AG04449 (cell line): Measurements from ENCODE around the gene PPP1R14D.

ENCODE experiments used
- CTCF ChIA-PET: fragments of 350-600 bp; formaldehyde crosslinking; extraction: SDS; loops from one replicate; lab custom pipeline; 2021; ENCODE audit warnings: antibody characterized with exemption; lab: Yijun Ruan, JAX
- POLR2A ChIA-PET: fragments of 400-600, 350-600 bp; formaldehyde crosslinking; extraction: SDS; loops from one replicate; lab custom pipeline; 2020; ENCODE audit warnings: antibody characterized with exemption, inconsistent platforms; lab: Yijun Ruan, JAX
- DNase-seq: peaks from one replicate; pipeline ENCODE4 v3.0.0-alpha.2; 2010; ENCODE audit warnings: low read depth, low spot score
- H3K4me3 ChIP-seq: 2 replicates; pipeline ENCODE4 v1.5.1; 2011; ENCODE audit warnings: low read depth, mild to moderate bottlenecking, control low read depth, low read length
- TF ChIP-seq, protein P1 (sequence below): IDR thresholded peaks from one replicate; pipeline ENCODE4 v1.5.1; 2011; ENCODE audit warnings: mild to moderate bottlenecking, moderate library complexity, low read length, control low read depth, inconsistent platforms; ENCODE audit not compliant: insufficient read depth; ENCODE audit errors: missing control alignments

The PPP1R14D gene

DNA sequence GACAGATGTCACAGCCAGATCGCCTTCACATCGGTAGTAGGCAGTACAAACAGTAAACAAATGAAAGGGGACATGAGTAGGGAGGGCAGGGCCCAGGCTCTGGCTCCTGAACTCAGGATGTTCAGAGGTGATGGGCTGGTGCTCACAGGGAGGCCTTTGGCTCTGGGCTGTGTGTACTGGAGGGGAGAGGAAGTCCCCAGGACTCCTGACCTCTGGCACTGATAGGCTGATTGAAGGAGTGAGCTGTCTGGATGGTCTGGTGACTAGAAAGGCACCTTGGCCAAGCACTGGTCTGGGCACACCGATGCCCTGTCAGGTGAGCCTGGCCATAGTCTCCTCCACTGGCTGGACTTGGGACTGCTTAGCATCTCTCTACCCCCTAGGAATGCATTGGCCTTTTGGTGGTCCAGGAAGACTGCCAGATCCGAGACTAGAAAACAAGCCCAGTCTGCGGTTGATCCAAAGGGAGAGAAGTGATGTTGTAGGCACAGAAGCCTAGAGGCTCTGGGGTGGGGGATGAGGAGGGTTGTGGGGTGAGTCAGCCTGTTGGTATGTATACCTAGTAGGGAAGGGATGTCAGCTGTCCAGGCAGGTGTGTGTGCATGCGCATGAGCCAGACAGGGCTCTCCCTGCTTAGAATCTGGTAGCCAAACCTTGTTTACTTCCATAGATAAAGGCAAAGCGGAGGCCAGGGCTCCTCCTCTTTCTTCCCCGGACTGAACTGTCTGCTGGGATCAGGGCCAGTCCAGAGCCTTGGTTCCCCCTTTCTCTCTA lies 17.2 kb upstream of the PPP1R14D start:
- H3K4me3 ChIP-seq, result no peak overlapping the region
- POLR2A ChIA-PET, result no interaction called here
- DNase-seq, result no peak
- TF ChIP-seq, protein P1, sequence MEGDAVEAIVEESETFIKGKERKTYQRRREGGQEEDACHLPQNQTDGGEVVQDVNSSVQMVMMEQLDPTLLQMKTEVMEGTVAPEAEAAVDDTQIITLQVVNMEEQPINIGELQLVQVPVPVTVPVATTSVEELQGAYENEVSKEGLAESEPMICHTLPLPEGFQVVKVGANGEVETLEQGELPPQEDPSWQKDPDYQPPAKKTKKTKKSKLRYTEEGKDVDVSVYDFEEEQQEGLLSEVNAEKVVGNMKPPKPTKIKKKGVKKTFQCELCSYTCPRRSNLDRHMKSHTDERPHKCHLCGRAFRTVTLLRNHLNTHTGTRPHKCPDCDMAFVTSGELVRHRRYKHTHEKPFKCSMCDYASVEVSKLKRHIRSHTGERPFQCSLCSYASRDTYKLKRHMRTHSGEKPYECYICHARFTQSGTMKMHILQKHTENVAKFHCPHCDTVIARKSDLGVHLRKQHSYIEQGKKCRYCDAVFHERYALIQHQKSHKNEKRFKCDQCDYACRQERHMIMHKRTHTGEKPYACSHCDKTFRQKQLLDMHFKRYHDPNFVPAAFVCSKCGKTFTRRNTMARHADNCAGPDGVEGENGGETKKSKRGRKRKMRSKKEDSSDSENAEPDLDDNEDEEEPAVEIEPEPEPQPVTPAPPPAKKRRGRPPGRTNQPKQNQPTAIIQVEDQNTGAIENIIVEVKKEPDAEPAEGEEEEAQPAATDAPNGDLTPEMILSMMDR, result no peak
- CTCF ChIA-PET, result no interaction called here

DNA sequence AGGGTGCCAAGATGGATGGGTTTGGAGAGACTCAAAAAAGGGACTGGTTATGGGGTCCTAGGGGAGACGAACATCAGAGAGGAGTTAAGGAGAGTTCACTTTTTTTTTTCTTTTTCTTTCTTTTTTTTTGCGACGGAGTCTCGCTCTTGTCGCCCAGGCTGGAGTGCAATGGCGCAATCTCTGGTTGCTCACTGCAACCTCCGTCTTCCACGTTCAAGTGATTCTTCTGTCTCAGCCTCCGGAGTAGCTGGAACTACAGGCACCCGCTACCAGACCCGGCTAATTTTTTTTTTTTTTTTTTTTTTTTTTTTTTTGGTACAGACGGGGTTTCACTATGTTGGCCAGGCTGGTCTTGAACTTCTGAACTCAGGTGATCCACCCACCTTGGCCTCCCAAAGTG lies 16.5 kb upstream of the PPP1R14D start:
- ChIA-PET POLR2A (no interaction called here), CTCF (interaction anchor here (1.0 kb wide), 1 partner anchor 340 kb away, joined by 4 read pairs; no protein-coding TSS in a partner anchor)
- H3K4me3 ChIP-seq, result peak overlapping the region; percentile 38; the same call in 1 of the 2 replicates
- TF ChIP-seq, protein P1, result no peak
- no peak for DNase-seq

- H3K4me3 ChIP-seq, result peak overlapping the region; percentile 38
- ChIA-PET POLR2A (no interaction called here), CTCF (interaction anchor here (1.0 to 1.5 kb wide), 2 partner anchors 50 to 341 kb away, joined by 4 read pairs; partner anchors contain the start of gene VPS18)
- TF ChIP-seq, protein P1, result no peak
- no peak for DNase-seq
Observed at GRCh38 chr15:40844696-40845030, 16.2 kb upstream of the PPP1R14D start.

GRCh38 chr15:40843885-40844695 lies 15.6 kb upstream of the PPP1R14D start, which contains the start of gene SPINT1:
Gene SPINT1 (plus strand): TSS chr15:40844048. CDS start chr15:40844555, 507 bp downstream.
- ChIA-PET POLR2A (no interaction called here), CTCF (interaction anchor here (1.0 to 1.5 kb wide), 2 partner anchors 50 to 341 kb away, joined by 4 read pairs; partner anchors contain the start of gene VPS18)
- H3K4me3 ChIP-seq, result peak within 1 kb of the TSS; percentile 38
- TF ChIP-seq, protein P1, result no peak
- no peak for DNase-seq

DNA sequence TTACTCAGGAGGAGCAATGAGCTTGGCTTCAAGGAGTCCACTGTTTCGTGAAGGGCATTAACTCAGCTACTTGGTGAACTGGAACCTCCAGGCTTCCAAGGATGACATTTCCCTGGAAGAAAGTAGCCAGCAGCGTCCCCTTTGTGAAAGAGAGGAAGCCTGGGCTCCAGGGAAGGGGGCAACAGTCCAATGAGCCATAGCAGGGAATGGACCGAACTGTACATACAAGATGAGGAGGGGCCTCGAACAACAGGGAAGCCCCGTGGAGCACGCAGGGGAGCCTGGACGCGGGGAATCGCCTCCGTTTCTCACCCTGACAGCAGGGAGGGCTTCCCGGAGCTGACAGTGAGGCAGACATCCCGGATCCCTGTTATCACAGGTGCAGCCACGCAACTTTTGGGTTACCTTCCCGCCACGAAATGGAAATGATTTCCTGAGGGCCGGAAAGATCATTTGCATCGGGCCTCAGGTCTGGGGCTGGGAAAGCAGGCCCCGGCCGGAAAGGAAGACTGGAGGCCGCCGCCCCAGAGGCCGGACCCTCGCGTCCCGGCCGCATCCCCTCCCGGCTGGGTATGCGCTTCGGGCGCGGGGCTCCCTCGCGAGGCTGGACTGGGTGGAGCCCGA lies 14.9 kb upstream of the PPP1R14D start:
- DNase-seq, result no peak
- CTCF ChIA-PET, result interaction anchor here (0.8 to 1.5 kb wide), 2 partner anchors 13 to 51 kb away, joined by 3 to 4 read pairs; partner anchors contain the start of gene VPS18
- POLR2A ChIA-PET, result no interaction called here
- TF ChIP-seq, protein P1, result no peak
- no peak overlapping the region for H3K4me3 ChIP-seq
